ENCODE data around the gene SNTG2. TPM values are rescaled to one million over a fixed set of nuclear protein-coding genes. Genes with fewer than 3 reads are reported as not detected.

The SNTG2 gene
- total RNA-seq, 2 experiments from 2014 or later: 0.57 to 1.0 TPM

- Mint-ChIP-seq H3K4me1 (ENCODE audit: low read depth) (no peaks in the 10 kb centered on the region), H3K27ac (no peak overlapping the region), H3K27me3 (ENCODE audit: low read depth) (no peaks in the 10 kb centered on the region), H3K36me3 (ENCODE audit: low read depth) (no peaks in the 10 kb centered on the region), H3K9me3 (peaks cover 2% of the 10 kb centered on the region), H3K4me3 (no peak overlapping the region)
- CTCF ChIA-PET: no interaction called here
- no peak for DNase-seq
- intact Hi-C loops (cut with micrococcal nuclease): no loop called here
These were observed 388.9 kb downstream of the SNTG2 start for GRCh38 chr2:1339388-1340140.

- H3K36me3 Mint-ChIP-seq (ENCODE audit: low read depth): no peaks in the 10 kb centered on the region
- no peak overlapping the region for H3K4me3 Mint-ChIP-seq
- no peaks in the 10 kb centered on the region for H3K27me3 Mint-ChIP-seq (ENCODE audit: low read depth)
- CTCF ChIA-PET: interaction anchor here (0.6 kb wide), 1 partner anchor 213 kb away, joined by 3 read pairs; no protein-coding TSS in a partner anchor
- no peak for DNase-seq
- intact Hi-C loops (cut with micrococcal nuclease): no loop called here
- no peaks in the 10 kb centered on the region for H3K4me1 Mint-ChIP-seq (ENCODE audit: low read depth)
- peaks cover 2% of the 10 kb centered on the region for H3K9me3 Mint-ChIP-seq
- no peak overlapping the region for H3K27ac Mint-ChIP-seq
These were observed 389.5 kb downstream of the SNTG2 start for GRCh38 chr2:1340141-1340512.

GRCh38 chr2:1341404-1342120, 390.9 kb downstream of the SNTG2 start:
- no peak overlapping the region for H3K4me3 Mint-ChIP-seq
- DNase-seq: no peak
- H3K27ac Mint-ChIP-seq: no peak overlapping the region
- no peaks in the 10 kb centered on the region for H3K4me1 Mint-ChIP-seq (ENCODE audit: low read depth)
- no peaks in the 10 kb centered on the region for H3K36me3 Mint-ChIP-seq (ENCODE audit: low read depth)
- no peaks in the 10 kb centered on the region for H3K27me3 Mint-ChIP-seq (ENCODE audit: low read depth)
- H3K9me3 Mint-ChIP-seq: peaks cover 1% of the 10 kb centered on the region
- intact Hi-C loops (cut with micrococcal nuclease): no loop called here
- CTCF ChIA-PET: no interaction called here

- no peak overlapping the region for H3K27ac Mint-ChIP-seq
- no peaks in the 10 kb centered on the region for H3K36me3 Mint-ChIP-seq (ENCODE audit: low read depth)
- peaks cover 9% of the 10 kb centered on the region for H3K9me3 Mint-ChIP-seq
- H3K27me3 Mint-ChIP-seq (ENCODE audit: low read depth): no peaks in the 10 kb centered on the region
- H3K4me1 Mint-ChIP-seq (ENCODE audit: low read depth): no peaks in the 10 kb centered on the region
- intact Hi-C loops (cut with micrococcal nuclease): no loop called here
- H3K4me3 Mint-ChIP-seq: no peak overlapping the region
- DNase-seq: no peak
- CTCF ChIA-PET: no interaction called here
These were observed 398.1 kb downstream of the SNTG2 start for GRCh38 chr2:1348789-1349188.

GRCh38 chr2:1350111-1350510, 399.5 kb downstream of the SNTG2 start:
- CTCF ChIA-PET: interaction anchor here (0.6 kb wide), 1 partner anchor 211 kb away, joined by 3 read pairs; no protein-coding TSS in a partner anchor
- no peak overlapping the region for H3K4me3 Mint-ChIP-seq
- H3K27ac Mint-ChIP-seq: no peak overlapping the region
- DNase-seq: no peak
- H3K4me1 Mint-ChIP-seq (ENCODE audit: low read depth): no peaks in the 10 kb centered on the region
- intact Hi-C loops (cut with micrococcal nuclease): no loop called here
- no peaks in the 10 kb centered on the region for H3K27me3 Mint-ChIP-seq (ENCODE audit: low read depth)
- H3K36me3 Mint-ChIP-seq (ENCODE audit: low read depth): peaks cover 1% of the 10 kb centered on the region
- peaks cover 9% of the 10 kb centered on the region for H3K9me3 Mint-ChIP-seq

- no peak for DNase-seq
- Mint-ChIP-seq H3K27ac (no peak overlapping the region), H3K36me3 (ENCODE audit: low read depth) (peaks cover 3% of the 10 kb centered on the region), H3K9me3 (peaks cover 9% of the 10 kb centered on the region), H3K27me3 (ENCODE audit: low read depth) (no peaks in the 10 kb centered on the region), H3K4me3 (no peak overlapping the region), H3K4me1 (ENCODE audit: low read depth) (no peaks in the 10 kb centered on the region)
- intact Hi-C loops (cut with micrococcal nuclease): no loop called here
- CTCF ChIA-PET: interaction anchor here (0.7 kb wide), 1 partner anchor 117 kb away, joined by 3 read pairs; no protein-coding TSS in a partner anchor
These were observed 402.5 kb downstream of the SNTG2 start for GRCh38 chr2:1353124-1353523.

GRCh38 chr2:1353543-1353942, 402.9 kb downstream of the SNTG2 start:
- peaks cover 3% of the 10 kb centered on the region for H3K36me3 Mint-ChIP-seq (ENCODE audit: low read depth)
- H3K4me3 Mint-ChIP-seq: no peak overlapping the region
- H3K4me1 Mint-ChIP-seq (ENCODE audit: low read depth): no peaks in the 10 kb centered on the region
- H3K27ac Mint-ChIP-seq: no peak overlapping the region
- no peak for DNase-seq
- H3K27me3 Mint-ChIP-seq (ENCODE audit: low read depth): no peaks in the 10 kb centered on the region
- intact Hi-C loops (cut with micrococcal nuclease): no loop called here
- CTCF ChIA-PET: no interaction called here
- peaks cover 5% of the 10 kb centered on the region for H3K9me3 Mint-ChIP-seq

GRCh38 chr2:1360144-1360543, 409.5 kb downstream of the SNTG2 start:
- no peak for DNase-seq
- Mint-ChIP-seq H3K27me3 (ENCODE audit: low read depth) (no peaks in the 10 kb centered on the region), H3K9me3 (no peaks in the 10 kb centered on the region), H3K4me3 (no peak overlapping the region), H3K36me3 (ENCODE audit: low read depth) (peaks cover 1% of the 10 kb centered on the region), H3K27ac (no peak overlapping the region), H3K4me1 (ENCODE audit: low read depth) (no peaks in the 10 kb centered on the region)
- intact Hi-C loops (cut with micrococcal nuclease): no loop called here
- CTCF ChIA-PET: interaction anchor here (0.6 to 0.7 kb wide), 2 partner anchors 889 to 1046 kb away, joined by 3 read pairs; no protein-coding TSS in a partner anchor

GRCh38 chr2:1360557-1361250, 410.1 kb downstream of the SNTG2 start:
- CTCF ChIA-PET: interaction anchor here (0.6 kb wide), 1 partner anchor 1045 kb away, joined by 3 read pairs; no protein-coding TSS in a partner anchor
- H3K4me3 Mint-ChIP-seq: no peak overlapping the region
- DNase-seq: no peak

GRCh38 chr2:1363367-1363766, 412.7 kb downstream of the SNTG2 start:
- intact Hi-C loops (cut with micrococcal nuclease): no loop called here
- CTCF ChIA-PET: interaction anchor here (0.6 kb wide), 1 partner anchor 34 kb away, joined by 3 read pairs; no protein-coding TSS in a partner anchor
- H3K27ac Mint-ChIP-seq: no peak overlapping the region
- H3K36me3 Mint-ChIP-seq (ENCODE audit: low read depth): no peaks in the 10 kb centered on the region
- no peaks in the 10 kb centered on the region for H3K27me3 Mint-ChIP-seq (ENCODE audit: low read depth)
- H3K4me1 Mint-ChIP-seq (ENCODE audit: low read depth): peaks cover 6% of the 10 kb centered on the region
- no peak overlapping the region for H3K4me3 Mint-ChIP-seq
- DNase-seq: no peak
- H3K9me3 Mint-ChIP-seq: no peaks in the 10 kb centered on the region

More at GRCh38 chr2:1360557-1361250, 410.1 kb downstream of the SNTG2 start:
- H3K4me1 Mint-ChIP-seq (ENCODE audit: low read depth): no peaks in the 10 kb centered on the region
- no peaks in the 10 kb centered on the region for H3K27me3 Mint-ChIP-seq (ENCODE audit: low read depth)
- no peaks in the 10 kb centered on the region for H3K9me3 Mint-ChIP-seq
- H3K27ac Mint-ChIP-seq: no peak overlapping the region
- intact Hi-C loops (cut with micrococcal nuclease): no loop called here
- H3K36me3 Mint-ChIP-seq (ENCODE audit: low read depth): no peaks in the 10 kb centered on the region

- H3K4me1 Mint-ChIP-seq (ENCODE audit: low read depth): peaks cover 8% of the 10 kb centered on the region
- no peaks in the 10 kb centered on the region for H3K27me3 Mint-ChIP-seq (ENCODE audit: low read depth)
- no peaks in the 10 kb centered on the region for H3K9me3 Mint-ChIP-seq
- DNase-seq: peak; percentile 9
- intact Hi-C loops (cut with micrococcal nuclease): no loop called here
- H3K4me3 Mint-ChIP-seq: no peak overlapping the region
- no peaks in the 10 kb centered on the region for H3K36me3 Mint-ChIP-seq (ENCODE audit: low read depth)
- CTCF ChIA-PET: no interaction called here
- no peak overlapping the region for H3K27ac Mint-ChIP-seq
These were observed 416.0 kb downstream of the SNTG2 start for GRCh38 chr2:1366546-1367134.

- Mint-ChIP-seq H3K4me3 (no peak overlapping the region), H3K9me3 (no peaks in the 10 kb centered on the region), H3K4me1 (ENCODE audit: low read depth) (peaks cover 8% of the 10 kb centered on the region), H3K27ac (no peak overlapping the region), H3K36me3 (ENCODE audit: low read depth) (no peaks in the 10 kb centered on the region), H3K27me3 (ENCODE audit: low read depth) (no peaks in the 10 kb centered on the region)
- CTCF ChIA-PET: no interaction called here
- no peak for DNase-seq
- intact Hi-C loops (cut with micrococcal nuclease): no loop called here
These were observed 417.0 kb downstream of the SNTG2 start for GRCh38 chr2:1367601-1368000.

Data from activated naive CD4-positive, alpha-beta T cell treated with anti-CD3 and anti-CD28 coated beads for 36 hours (primary cell).